Measurements from ENCODE around the gene PRR16.
A peak's percentile ranks its signal among the peaks of the same experiment; 100 is the strongest.
"Not testable (repeated sequence)": the region's sequence is repeated elsewhere in the genome, so short reads cannot be mapped to it uniquely, and the experiment has no call there.

PRR16 gene

DNA sequence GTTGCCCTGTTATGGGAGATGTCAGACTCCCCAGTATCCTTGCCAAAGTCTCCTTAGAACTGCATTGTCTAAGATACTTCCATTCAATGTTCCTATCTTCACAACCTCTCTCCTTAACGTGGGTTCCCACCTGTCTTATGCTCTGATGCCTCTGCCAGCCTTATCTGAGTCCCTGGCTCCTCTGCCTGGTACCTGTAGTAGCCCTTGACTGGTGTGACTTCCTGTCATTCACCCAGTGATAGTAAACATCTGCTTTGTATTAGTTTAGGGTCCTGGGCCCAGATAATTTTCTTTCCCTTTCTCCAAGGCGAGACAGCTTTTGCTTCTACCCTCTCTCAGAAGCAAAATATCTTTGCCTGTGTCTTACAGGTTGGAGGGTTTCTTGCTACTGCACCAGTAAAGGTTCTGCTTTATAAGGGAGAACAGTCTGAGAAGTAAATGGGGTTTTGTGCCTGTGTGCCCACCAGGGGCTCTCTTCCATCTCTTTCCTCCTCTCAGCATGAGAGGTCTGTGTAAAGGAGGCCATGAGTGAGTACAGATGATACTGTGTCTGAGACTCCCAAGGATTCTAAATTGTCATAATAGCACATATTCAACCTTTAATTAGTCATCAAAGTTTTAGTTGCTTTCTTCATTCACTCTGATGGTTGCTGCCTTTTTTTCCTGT is 220.8 kb downstream of the PRR16 start:
- peak; percentile 25 for DNase-seq (ENCODE audit: low read depth)
- no peak overlapping the region for H3K4me3 ChIP-seq (ENCODE audit: low read length)
- peak; percentile 36; the same call in 1 of the 2 replicates for TF ChIP-seq CTCF (conservative IDR thresholded peaks at IDR 0.05; ENCODE audit: low read length)

GRCh38 chr5:120690621-120691407 is 226.7 kb downstream of the PRR16 start:
- no peak overlapping the region for H3K4me3 ChIP-seq (ENCODE audit: low read length)
- no peak for DNase-seq (ENCODE audit: low read depth)
- TF ChIP-seq CTCF (conservative IDR thresholded peaks at IDR 0.05; ENCODE audit: low read length) = no peak

DNA sequence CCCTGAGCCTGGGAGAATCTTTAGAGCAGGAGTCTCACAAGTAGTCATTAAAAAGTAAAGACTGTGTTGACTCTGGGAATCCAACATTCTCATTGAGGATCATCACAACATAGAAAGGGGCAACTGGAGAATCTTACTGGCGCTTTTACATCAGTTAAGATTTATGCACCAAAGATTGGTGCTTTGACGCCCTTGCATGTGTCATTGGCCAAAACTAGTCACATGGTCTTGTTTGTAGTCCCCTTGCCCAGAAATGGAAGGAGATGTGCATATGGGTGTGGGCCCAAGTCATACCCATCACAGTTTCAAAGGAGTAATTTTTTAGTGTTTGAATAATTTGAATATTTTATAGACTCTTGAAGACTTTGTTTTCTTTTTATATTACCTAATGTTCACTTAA is 228.2 kb downstream of the PRR16 start:
- H3K4me3 ChIP-seq (ENCODE audit: low read length) = no peak overlapping the region
- DNase-seq (ENCODE audit: low read depth) = no peak
- TF ChIP-seq CTCF (conservative IDR thresholded peaks at IDR 0.05; ENCODE audit: low read length) = no peak

GRCh38 chr5:120695368-120695880 is 231.3 kb downstream of the PRR16 start:
- DNase-seq (ENCODE audit: low read depth) = no peak
- no peak overlapping the region for H3K4me3 ChIP-seq (ENCODE audit: low read length)
- no peak for TF ChIP-seq CTCF (conservative IDR thresholded peaks at IDR 0.05; ENCODE audit: low read length)

GRCh38 chr5:120697147-120697546 is 233.0 kb downstream of the PRR16 start:
- DNase-seq (ENCODE audit: low read depth) = no peak
- no peak overlapping the region for H3K4me3 ChIP-seq (ENCODE audit: low read length)
- TF ChIP-seq CTCF (conservative IDR thresholded peaks at IDR 0.05; ENCODE audit: low read length) = no peak

GRCh38 chr5:120697670-120698327 is 233.7 kb downstream of the PRR16 start:
- H3K4me3 ChIP-seq (ENCODE audit: low read length); DNase-seq (ENCODE audit: low read depth): not testable (repeated sequence)

- not testable (repeated sequence) for H3K4me3 ChIP-seq (ENCODE audit: low read length); DNase-seq (ENCODE audit: low read depth)
These were observed 236.6 kb downstream of the PRR16 start for GRCh38 chr5:120700653-120701052.

- DNase-seq (ENCODE audit: low read depth); H3K4me3 ChIP-seq (ENCODE audit: low read length): not testable (repeated sequence)
These were observed 238.9 kb downstream of the PRR16 start for GRCh38 chr5:120702817-120703538.
